Liver (tissue), 3 donors: ENCODE results near the gene TCFL5.

Source experiments
- EGR1 ChIP-seq, 2 donors: IDR thresholded peaks; 2 replicates each; pipeline ENCODE4 v1.6.1; 2016 to 2018; ENCODE audit warnings: antibody characterized with exemption in 2 of 2, low read depth in 2 of 2
- GABPA ChIP-seq, 2 donors: IDR thresholded peaks in 1 of 2; conservative IDR thresholded peaks in 1 of 2; 2 replicates each; pipeline ENCODE4 v1.6.1; 2016; ENCODE audit warnings: antibody characterized with exemption in 2 of 2, mild to moderate bottlenecking in 1 of 2, moderate library complexity in 1 of 2
- HNF4A ChIP-seq, 2 donors: conservative IDR thresholded peaks; 2 replicates each; pipeline ENCODE4 v1.6.1; 2016; ENCODE audit warnings: antibody characterized with exemption in 2 of 2, mild to moderate bottlenecking in 2 of 2
- JUND ChIP-seq, 2 donors: IDR thresholded peaks; 2 replicates each; pipeline ENCODE4 v1.6.1; 2016; ENCODE audit warnings: antibody characterized with exemption in 2 of 2
- MAX ChIP-seq: IDR thresholded peaks from 2 replicates; pipeline ENCODE4 v1.6.1; 2016; ENCODE audit warnings: antibody characterized with exemption
- NR2F2 ChIP-seq: IDR thresholded peaks from 2 replicates; pipeline ENCODE4 v1.6.1; 2016; ENCODE audit warnings: antibody characterized with exemption
- RAD21 ChIP-seq, 2 donors: IDR thresholded peaks; 2 replicates each; pipeline ENCODE4 v1.6.1; 2016; ENCODE audit warnings: antibody characterized with exemption in 2 of 2, mild to moderate bottlenecking in 2 of 2
- REST ChIP-seq: IDR thresholded peaks from 2 replicates; pipeline ENCODE4 v1.6.1; 2016; ENCODE audit warnings: antibody characterized with exemption, mild to moderate bottlenecking
- YY1 ChIP-seq: IDR thresholded peaks from 2 replicates; pipeline ENCODE4 v1.6.1; 2016; ENCODE audit warnings: antibody characterized with exemption, mild to moderate bottlenecking
- ZBTB33 ChIP-seq: IDR thresholded peaks from 2 replicates; pipeline ENCODE4 v1.6.1; 2016; ENCODE audit warnings: antibody characterized with exemption
- TF ChIP-seq, protein P1 (sequence below): fragments of 150-350 bp; IDR thresholded peaks from 2 replicates; pipeline ENCODE4 v1.5.1; 2017; ENCODE audit warnings: improper control_type of control experiment, low read depth, low read length; ENCODE audit not compliant: missing input control
- TF ChIP-seq, protein P2 (sequence below): IDR thresholded peaks from 2 replicates; pipeline ENCODE4 v1.6.1; 2016; ENCODE audit warnings: antibody characterized with exemption
- donor health status: healthy.
- donor health status: healthy.

GRCh38 chr20:62899633-62900051, 38.0 kb upstream of the TCFL5 start:
- peak in 1 of 2 donors; percentile 47 for TF ChIP-seq RAD21 (IDR thresholded peaks at IDR 0.05)
- TF ChIP-seq JUND (IDR thresholded peaks at IDR 0.05), result no peak
- TF ChIP-seq, protein P1, sequence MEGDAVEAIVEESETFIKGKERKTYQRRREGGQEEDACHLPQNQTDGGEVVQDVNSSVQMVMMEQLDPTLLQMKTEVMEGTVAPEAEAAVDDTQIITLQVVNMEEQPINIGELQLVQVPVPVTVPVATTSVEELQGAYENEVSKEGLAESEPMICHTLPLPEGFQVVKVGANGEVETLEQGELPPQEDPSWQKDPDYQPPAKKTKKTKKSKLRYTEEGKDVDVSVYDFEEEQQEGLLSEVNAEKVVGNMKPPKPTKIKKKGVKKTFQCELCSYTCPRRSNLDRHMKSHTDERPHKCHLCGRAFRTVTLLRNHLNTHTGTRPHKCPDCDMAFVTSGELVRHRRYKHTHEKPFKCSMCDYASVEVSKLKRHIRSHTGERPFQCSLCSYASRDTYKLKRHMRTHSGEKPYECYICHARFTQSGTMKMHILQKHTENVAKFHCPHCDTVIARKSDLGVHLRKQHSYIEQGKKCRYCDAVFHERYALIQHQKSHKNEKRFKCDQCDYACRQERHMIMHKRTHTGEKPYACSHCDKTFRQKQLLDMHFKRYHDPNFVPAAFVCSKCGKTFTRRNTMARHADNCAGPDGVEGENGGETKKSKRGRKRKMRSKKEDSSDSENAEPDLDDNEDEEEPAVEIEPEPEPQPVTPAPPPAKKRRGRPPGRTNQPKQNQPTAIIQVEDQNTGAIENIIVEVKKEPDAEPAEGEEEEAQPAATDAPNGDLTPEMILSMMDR, result peak; percentile 18
- no peak for TF ChIP-seq REST
- no peak for TF ChIP-seq YY1
- TF ChIP-seq MAX, result no peak
- no peak for TF ChIP-seq NR2F2
- TF ChIP-seq EGR1 (IDR thresholded peaks at IDR 0.05; ENCODE audit: low read depth in 2 of 2), result no peak
- TF ChIP-seq ZBTB33, result no peak
- no peak for TF ChIP-seq HNF4A (conservative IDR thresholded peaks at IDR 0.05)
- TF ChIP-seq, protein P2, sequence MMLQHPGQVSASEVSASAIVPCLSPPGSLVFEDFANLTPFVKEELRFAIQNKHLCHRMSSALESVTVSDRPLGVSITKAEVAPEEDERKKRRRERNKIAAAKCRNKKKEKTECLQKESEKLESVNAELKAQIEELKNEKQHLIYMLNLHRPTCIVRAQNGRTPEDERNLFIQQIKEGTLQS, result no peak
- TF ChIP-seq GABPA (IDR thresholded peaks at IDR 0.05 in 1 of 2, conservative IDR thresholded peaks at IDR 0.05 in 1 of 2), result no peak
